ENCODE measurements around the gene C2orf42.
"Not testable (repeated sequence)": the region's sequence is repeated elsewhere in the genome, so short reads cannot be mapped to it uniquely, and the experiment has no call there.

The C2orf42 gene

DNA sequence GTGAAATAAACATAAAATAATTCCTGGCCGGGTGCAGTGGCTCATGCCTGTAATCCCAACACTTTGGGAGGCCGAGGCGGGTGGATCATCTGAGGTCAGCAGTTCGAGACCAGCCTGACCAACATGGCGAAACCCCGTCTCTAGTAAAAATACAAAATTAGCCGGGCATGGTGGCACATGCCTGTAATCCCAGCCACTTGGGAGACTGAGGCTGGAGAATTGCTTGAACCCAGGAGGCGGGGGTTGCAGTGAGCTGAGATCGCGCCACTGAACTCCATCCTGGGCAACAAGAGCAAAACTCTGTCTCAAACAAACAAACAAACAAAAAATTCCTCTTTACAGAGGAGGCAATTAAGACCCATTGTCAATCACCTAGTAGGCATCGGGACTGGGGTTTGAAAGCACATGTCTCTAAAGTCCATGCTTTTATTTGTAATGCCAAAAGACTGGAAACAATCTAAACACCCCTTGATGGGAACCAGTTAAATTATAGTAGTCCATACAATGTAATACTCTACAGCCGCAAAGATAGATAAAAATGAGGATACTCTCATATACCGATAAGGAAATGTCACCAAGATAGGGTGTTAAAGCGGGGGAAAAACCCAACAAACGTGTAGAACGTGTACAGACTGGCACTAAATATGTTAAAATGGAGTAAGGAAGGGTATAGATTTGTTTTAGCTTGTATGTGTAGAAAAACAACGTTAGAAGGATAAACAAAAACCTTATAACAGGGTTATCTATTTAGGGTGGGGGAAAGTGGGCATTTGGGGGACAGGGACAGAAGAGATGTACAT, 59.3 kb downstream of the C2orf42 start:
- not testable (repeated sequence) for FAIRE-seq

DNA sequence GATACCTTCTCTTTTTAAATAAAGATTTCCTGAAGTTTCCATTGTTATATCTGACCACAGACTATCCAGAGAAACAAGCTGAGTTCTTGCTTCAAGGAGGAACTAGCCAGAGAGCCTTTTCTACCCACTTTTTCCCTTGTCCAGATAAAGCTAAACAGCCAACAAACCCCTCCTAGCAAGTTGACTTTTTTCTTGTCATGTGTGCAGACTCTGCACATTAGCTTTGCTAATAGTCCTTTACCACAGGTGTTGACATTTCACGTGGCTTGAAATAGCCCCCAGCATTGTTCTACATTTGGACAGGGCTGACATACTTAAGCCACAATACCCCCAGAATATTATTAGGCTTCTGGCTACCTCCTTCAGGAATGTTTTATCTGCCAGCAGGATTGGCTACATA, 62.8 kb downstream of the C2orf42 start:
- no peak for FAIRE-seq

DNA sequence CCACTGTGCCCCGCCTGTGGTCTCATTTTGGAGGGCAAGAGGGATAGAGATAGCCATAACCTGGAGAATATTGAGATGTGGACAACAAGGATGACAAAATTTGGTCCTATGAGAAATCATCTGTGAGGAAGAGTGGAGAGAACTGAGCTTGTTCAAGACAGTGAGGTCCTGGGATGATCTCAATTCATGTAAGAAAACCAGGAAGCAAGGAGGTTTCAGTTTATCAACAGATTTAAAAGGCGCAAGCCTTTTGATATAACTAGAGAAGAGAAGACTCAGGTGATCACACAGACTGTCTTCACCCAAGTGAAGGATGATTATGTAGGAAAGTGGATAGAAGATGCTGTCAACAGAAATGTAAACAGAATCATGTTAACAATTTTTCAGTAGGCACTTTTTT, 64.4 kb downstream of the C2orf42 start:
- FAIRE-seq, result no peak

DNA sequence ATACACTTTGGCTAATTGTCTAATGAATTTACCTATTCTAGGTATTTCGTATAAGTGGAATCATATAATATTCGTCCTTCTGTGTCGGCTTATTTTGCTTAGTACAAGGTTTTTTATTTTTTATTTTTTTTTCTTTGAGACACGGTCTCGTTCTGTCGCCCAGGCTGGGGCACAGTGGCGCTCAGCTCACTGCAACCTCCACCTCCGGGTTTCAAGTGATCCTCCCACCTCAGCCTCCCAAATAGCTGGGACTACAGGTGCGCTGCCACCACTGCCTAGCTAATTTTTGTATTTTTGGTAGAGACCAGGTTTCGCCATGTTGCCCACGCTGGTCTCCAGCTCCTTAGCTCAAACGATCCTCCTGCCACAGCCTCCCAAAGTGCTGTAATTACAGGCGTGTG, 65.3 kb downstream of the C2orf42 start:
- no peak for FAIRE-seq

DNA sequence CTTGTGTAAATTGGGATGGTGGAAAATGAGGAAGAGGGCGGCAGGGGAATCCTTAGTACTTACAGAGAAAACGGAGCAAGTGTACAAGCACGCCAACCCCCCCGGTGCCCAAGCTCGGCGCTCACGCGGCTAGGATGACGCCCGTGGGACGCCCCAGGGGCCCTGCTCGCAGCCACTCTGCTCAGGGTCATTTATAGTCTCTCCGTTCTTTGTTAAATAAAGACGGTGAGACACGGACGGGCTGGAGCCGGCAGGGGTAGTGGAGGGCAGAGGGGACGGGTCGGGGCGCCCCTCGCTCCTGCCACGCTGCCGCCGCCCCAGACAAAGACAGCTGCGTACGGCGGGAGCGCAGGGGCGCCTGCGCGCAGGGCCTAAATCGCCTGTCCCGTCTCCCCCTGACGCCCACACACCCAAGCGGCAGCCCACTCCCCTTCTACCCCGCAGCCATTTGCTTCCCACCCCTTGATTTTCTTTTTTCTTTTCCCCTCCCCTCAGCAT, 65.8 kb downstream of the C2orf42 start:
- FAIRE-seq, result no peak

DNA sequence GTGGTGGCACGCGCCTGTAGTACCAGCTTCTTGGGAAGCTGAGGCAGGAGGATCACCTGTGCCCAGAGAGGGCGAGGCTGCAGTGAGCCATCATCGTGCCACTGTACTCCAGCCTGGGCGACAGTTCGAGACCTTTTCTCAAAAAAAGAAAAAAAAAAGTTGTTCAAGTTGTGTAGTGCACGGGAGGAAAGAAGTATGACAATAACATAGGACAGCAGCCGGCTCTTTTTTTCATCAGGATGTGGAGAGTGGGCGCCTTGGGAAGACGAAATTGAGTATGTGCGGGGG, 67.0 kb downstream of the C2orf42 start:
- FAIRE-seq, result no peak

DNA sequence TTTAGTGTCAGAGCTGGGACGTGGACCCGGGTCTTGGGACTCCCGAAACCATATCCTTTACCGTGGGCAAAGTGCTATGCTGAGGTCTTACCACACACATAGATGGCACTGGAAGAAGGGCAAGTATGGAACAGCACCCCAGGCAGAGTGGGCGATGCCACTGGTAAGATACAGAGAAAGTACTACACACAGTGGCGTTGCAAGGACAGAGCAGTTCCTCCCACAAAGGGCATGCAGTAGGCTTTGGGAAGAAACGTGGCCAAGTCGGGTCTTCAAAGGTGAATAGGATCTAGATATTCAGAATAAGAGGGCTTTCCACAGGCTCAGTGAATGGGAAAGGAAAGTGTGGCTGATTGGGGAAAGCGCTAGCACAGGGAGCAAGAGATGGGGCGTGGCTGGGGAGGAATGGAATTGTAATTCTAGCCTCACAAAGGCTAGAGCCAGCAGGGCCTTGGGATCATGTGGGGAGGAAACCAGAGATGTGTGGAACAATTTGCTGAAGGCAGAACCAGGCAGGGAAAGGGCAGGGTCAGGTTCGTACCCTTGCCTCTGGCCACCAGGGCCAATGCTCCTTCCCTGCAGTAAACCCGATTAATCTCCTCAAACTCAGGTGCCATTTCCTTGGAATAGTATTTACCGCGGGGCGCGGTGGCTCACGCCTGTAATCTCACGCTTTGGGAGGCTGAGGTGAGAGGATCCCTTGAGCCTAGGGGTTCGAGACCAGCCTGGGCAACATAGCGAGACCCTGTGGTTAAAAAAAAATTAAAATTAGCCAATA, 67.6 kb downstream of the C2orf42 start:
- FAIRE-seq, result no peak

DNA sequence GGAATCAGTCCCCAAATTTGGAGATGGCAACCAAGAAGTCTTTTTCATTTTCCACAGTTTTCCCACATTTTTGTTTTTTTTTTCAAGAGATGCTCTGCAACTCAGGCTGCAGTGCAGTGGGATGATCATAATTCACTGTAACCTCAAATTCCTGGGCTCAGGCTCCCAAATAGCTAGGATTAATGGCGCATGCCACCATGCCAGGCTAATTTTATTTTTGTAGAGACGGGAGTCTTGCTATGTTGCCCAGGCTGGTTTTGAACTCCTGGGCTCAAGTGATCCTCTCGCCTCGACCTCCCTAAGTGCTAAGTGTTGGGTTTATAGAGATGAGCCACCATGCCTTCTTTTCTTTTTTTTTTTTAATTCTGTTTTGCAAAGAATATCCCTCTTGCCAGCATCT, 68.3 kb downstream of the C2orf42 start:
- FAIRE-seq, result no peak

DNA sequence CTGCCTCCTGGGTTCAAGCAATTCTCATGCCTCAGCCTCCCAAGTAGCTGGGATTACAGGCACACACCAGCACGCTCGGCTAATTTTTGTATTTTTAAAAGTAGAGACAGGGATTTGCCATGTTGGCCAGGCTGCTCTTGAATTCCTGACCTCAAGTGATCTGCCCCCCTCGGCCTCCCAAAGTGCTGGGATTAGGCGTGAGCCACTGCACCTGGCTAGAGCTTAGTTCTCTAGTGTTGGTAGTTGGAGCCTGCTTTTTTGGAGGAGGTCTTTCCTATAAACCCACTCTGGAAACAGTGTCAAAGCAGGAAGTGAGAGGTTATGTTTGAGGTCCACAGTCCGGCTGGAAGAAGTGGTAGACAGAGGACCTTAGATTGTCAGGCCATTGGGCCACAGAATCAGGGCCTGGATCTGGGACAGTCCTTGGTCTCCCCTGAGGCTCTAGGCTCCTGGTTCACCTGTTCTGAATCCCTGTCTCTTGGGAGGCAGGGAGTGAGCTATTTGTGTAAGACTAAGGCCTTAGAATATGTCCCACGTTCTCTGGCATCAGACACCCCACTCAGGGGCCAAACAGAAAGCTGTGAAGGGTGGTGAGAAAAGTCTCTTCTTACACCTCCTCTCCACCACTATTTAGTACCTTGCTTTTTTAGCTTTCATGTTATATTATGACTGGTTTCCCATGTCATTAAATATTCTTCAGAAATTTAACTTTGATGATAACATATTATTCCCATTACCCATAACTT, 69.0 kb downstream of the C2orf42 start:
- no peak for FAIRE-seq

DNA sequence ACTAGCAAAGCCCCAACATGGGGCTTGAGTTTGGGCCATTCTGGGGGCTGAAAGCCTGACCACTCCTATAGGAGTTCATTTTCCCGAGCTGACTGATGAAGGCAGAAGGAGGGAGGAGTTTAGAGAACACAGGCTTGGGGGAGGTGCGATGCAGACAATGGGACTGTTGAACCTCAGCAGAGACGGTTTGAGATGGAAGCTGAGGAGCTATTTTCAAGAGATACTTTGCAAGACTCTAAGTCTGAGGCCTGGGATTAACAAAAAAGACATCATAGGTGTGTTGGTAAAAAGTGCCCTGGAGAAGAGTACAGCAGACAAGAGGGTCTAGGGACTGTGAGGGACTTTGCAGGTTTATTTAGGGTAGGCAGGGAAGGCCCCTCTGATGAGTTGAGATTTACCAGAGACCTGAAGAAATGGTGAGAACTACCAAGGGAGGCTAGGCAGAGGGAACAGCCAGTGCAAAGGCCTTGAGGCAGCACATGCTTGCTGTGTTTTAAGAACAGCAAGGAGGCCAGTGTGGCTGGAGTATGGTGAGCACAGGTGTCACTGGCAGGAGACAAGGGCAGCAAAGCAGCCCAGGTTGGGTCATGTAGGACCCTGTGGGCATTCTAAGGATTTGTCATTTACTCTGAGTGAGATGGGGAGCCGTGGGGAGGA, 71.9 kb downstream of the C2orf42 start:
- no peak for FAIRE-seq

DNA sequence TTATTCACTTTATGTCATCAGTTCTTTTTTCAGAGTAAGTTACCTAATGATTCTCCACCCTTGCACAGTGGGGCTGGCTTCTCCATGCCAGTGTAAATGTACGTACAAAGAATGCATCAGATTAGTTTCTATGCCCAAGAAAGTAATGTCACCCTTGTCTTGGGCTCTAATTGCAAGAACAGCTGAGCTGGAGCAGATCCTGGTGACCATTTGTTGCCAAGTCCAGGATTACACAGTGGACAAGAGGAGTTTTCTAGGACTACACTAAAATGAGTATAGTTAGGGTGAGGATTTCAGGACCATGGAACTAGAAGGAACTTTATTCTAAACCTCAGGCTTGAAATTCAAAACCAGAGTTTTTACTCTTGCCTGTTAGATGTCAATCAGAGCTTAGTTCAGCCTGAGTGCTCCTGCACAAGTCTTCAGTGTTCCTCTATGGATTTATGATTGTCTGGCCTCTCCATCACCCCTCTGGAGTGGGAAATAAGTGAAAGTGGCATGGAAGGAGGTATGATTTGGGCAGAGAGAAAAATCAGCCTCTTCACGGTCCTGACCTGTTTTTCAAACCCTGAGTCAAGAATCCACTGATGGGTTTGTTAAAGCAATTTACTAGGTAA, 73.8 kb downstream of the C2orf42 start:
- no peak for FAIRE-seq

DNA sequence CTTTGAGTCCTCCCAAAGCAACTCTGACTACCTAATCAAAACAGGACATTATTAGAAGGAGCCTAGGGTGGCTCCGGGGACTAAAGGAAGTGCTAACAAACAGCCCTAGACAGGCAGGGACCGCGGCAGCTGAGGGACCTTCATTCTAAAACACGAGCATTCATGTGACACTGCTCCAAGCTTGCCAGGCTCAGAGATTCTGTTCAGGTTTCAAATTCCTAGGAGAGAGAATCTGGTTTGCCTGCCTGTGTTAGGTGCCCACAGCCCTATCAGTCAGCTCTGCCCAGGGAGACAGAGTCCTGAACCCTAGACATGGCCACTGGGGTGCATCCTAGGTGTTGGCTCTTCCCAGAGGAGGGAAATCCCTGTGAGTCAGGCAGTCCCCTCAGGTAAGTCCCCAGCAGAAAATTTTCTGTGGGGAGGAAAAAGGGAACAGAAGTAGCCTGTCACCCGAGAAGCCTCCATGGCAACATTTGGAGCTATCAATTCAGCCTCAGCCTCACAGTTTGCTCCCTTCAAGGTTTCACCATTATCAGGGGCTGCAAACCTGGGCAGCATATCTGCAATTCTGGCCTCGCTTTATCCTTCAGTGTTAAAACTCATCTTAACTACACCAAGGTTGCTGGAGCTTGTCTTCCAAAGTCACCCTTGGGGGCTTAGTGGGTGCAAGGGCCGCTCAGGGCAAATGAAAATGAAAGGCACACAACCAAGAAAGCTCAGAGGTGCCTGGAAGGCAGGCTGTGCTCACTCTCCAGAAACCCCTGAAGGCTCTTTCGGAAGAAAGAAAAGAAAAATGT, 75.0 kb downstream of the C2orf42 start:
- FAIRE-seq, result no peak

DNA sequence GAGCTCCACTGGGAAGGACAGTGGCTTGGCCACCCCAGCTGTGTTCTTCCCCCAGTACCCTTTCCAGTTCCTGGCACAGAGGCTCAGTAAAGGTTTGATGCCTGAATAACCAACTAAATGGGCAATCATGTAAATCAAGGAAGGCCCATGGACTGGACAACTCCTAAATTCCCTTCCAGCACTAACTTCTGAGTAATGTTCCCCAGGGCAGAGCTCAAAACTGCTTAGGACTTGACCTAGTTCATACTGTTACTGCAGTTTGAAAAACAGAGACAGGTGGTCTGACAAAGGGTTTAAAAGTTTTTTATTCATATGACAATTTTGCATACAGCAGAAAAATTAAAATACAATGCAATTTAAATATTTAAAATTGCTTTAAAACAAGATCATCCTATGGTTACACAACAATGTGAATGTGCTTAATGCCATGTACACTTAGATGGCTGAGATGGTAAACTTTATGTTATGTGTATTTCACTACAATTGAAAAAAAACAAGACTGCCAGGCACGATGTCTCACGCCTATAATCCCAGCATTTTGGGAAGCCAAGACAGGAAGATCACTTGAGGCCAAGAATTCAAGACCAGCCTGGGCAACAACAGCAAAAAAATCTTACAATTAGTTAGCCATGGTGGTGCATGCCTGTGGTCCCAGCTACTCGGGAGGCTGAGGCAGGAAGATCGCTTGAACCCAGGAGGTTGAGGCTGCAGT, 77.3 kb downstream of the C2orf42 start:
- no peak for FAIRE-seq

DNA sequence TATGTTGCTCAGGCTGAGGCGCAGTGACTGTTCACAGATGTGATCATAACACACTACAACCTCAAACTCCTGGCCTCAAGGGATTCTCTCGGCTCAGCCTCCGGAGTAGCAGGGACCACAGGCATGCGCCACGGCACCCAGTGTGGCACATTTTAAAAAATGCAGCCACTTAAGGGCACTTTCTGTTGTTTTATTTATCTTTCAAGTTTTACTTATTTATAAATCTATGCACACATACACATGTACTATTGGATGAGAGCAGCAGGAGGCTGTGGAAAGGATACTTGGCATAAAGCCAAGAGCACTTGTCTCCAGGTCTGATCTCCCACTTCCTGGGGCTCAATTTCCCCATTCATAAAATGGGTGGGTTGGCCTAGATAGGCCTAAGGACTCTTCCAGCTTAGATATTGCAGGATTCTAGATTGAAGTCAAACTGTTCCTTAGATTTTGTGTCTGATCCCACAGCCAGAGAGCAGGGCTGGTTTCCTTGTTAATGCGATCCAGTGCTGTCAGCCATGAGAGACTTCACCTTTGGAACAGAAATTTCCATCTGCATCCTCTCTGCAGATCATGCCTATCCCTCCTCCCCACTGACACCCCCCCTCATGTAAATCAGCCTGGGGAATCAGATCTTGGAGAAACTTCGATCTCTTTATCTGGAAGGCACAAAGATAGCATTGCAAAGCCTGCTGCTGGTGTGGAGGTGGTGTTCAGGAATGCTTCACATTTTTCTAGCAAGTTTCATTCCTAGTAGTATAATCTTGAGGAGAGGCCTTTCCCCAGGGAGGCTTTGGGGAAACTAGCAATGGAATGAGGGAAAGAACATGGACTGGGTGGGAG, 78.8 kb downstream of the C2orf42 start:
- no peak for FAIRE-seq

DNA sequence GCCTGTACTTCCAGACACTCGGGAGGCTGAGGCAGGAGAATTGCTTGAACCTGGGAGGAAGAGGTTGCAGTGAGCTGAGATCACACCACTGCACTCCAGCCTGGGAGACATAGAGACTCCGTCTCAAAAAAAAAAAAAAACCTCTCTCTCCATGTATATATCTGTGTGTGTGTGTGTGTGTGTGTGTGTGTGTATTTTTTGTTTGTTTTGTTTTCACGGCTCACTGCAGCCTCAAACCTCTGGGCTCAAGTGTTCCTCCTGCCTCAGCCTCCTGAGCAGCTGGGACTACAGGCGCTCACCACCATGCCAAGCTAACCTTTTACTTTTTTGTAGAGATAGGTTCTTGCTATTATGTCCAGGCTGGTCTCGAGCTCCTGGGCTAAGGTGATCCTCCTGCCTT, 80.4 kb downstream of the C2orf42 start:
- not testable (repeated sequence) for FAIRE-seq

DNA sequence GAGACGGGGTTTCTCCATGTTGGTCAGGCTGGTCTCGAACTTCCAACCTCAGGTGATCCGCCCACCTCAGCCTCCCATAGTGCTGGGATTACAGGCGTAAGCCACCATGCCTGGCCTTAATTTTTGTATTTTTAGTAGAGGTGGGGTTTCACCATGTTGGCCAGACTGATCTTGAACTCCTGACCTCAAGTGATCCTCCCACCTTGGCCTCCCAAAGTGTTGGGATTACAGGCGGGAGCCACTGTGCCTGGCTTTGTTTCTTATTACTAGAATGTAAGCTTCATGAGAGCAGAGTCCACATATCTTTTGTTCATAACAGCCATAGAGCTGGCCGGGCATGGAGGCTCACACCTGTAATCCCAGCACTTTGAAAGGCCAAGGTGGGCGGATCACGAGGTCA, 84.7 kb downstream of the C2orf42 start:
- FAIRE-seq, result not testable (repeated sequence)

DNA sequence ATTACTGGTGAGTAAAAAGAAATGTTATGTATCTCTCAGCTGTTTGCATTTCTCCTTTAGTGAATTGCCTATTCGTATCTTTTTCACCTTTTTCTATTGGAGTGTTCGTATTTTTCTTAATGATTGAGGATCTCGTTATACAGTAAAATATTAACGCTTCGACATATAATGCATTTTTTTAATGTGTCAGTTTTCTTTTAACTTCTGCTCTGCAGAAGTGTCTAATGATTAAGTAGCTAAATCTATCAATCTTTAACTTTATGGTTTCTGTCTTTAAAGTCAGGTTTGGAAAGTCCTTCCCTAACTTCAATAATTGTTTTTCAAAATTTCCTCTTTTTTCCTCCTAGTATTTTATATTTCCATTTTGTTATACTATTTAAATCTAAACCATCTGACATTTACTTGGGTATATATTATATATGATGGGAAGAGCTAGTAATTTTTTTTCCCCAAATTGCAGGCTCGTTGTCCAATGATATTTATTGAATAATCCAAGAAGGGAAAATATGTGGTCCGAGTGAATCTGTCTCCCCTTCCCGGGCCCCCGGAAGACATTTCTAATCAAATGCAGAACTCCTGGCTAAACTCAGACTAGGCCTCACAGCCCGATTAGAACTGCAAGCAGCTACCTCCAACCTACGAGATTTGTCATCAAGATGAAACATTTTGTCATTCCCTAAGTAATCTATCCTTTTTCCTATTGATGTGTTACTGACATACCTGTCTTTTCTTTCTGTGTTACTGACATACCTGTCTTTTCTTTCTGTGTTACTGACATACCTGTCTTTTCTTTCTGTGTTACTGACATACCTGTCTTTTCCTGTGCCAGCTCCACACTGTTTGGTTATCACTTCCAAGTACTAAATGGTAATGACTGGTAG, 86.3 kb downstream of the C2orf42 start:
- FAIRE-seq, result no peak

DNA sequence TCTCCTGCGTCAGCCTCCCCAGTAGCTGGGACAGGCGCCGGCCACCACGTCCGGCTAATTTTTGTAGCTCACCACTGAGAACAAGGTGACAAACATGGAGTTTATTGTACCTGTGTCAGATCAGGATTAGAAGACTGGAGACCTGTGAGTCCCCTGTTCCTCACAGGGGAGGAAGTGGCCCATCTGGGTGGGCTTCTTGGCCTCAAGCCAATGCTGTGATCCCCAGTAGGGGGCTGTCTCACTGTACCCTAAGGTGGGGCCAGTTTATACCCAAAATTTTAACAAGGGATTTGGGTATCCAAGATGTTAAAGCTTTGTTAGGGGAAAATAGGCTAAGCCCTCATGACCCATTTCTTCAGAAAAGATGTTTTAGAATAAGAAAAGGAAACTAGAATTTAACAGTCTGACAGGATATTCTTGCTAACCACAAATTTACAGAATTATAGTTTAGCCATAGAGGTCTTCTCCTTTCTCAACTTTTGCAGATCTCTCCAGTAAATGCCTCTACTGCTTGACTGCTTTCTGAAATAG, 87.2 kb downstream of the C2orf42 start:
- FAIRE-seq, result no peak
